Heart left ventricle (tissue), 16 donors: ENCODE measurements around the gene POLR3GL. TPM values are rescaled to one million over a fixed set of nuclear protein-coding genes. Genes with fewer than 3 reads are reported as not detected.

Experiments used
- ATAC-seq, 4 donors: fragments of 200-7000 bp; cut with Tn5 transposase; one replicate each; pipeline ENCODE4 v1.9.1; 2020 to 2022; ENCODE audit warnings: moderate library complexity in 4 of 4, mild to moderate bottlenecking in 3 of 4, moderate number of reproducible peaks in 1 of 4
- DNase-seq, 5 donors: peaks; one replicate each; pipeline ENCODE4 v3.0.0-alpha.2; 2020
- H3K27ac ChIP-seq, 12 donors: fragments of 200-600 bp; sonication (generic) in 4 of 12; one replicate each; pipeline versions ENCODE4 v1.5.0 to v1.8.0; 2016 to 2022; ENCODE audit warnings: mild to moderate bottlenecking in 2 of 12
- H3K27me3 ChIP-seq, 9 donors: fragments of 200-600 bp; sonication (generic) in 2 of 9; one replicate each; pipeline versions ENCODE4 v1.5.1 to v1.8.0; 2016 to 2022; ENCODE audit warnings: mild to moderate bottlenecking in 3 of 9
- H3K36me3 ChIP-seq, 9 donors: fragments of 200-600 bp; sonication (generic) in 2 of 9; one replicate each; pipeline versions ENCODE4 v1.5.0 to v1.8.0; 2018 to 2022; ENCODE audit warnings: mild to moderate bottlenecking in 2 of 9
- H3K4me1 ChIP-seq, 12 donors: fragments of 200-600 bp; sonication (generic) in 4 of 12; one replicate each; pipeline versions ENCODE4 v1.5.0 to v1.8.0; 2016 to 2022; ENCODE audit warnings: mild to moderate bottlenecking in 3 of 12
- H3K4me3 ChIP-seq, 12 donors: fragments of 200-600 bp; sonication (generic) in 4 of 12; one replicate each; pipeline versions ENCODE4 v1.5.0 to v1.8.0; 2017 to 2022; ENCODE audit warnings: mild to moderate bottlenecking in 9 of 12, moderate library complexity in 4 of 12
- H3K9me3 ChIP-seq, 12 donors: fragments of 200-600 bp; sonication (generic) in 4 of 12; one replicate each; pipeline versions ENCODE4 v1.5.0 to v1.8.0; 2016 to 2022; ENCODE audit warnings: mild to moderate bottlenecking in 1 of 12
- POLR2A ChIP-seq, 2 donors: fragments of 450-650 bp; IDR thresholded peaks; one replicate each; pipeline ENCODE4 v1.6.1; 2017; ENCODE audit warnings: antibody characterized with exemption in 2 of 2, mild to moderate bottlenecking in 2 of 2, moderate library complexity in 2 of 2
- WGBS, 4 donors: extraction: QIAGEN DNeasy Blood & Tissue Kit in 2 of 4; methylation state at CpG; one replicate each; pipeline versions ENCODE4 v1.1.5 to v1.1.7; 2013 to 2018; 5-methylcytosine and 5-hydroxymethylcytosine counted together
- intact Hi-C, 10 donors: fragments of 100-400 bp; cut with DNase I; formaldehyde crosslinking; loops; one replicate each; pipeline versions ENCODE4 v1.11.1 to v1.14.2; 2022
- polyA plus RNA-seq, 2 donors: library from polyadenylated mRNA; stranded (reverse); fragments of 200-250 nt; gene quantifications; one replicate each; pipeline ENCODE4 v1.2.3, GENCODE V29; 2013
- total RNA-seq, 9 donors: library from RNA; depleted of rRNA in 2 of 9; stranded (reverse); fragments of >200 nt in 2 of 9; fragmentation: NEBNext Ultra II Directional in 3 of 9; extraction: Animal tissue kit (Norgen Biotek cat#: 25700) in 3 of 9; gene quantifications; one replicate each; pipeline versions ENCODE4 v1.1.0 to v1.2.4, GENCODE V29; 2016 to 2023
- TF ChIP-seq, protein P1 (sequence below), 12 donors: fragments of 200-600 bp; sonication (generic) in 4 of 12; IDR thresholded peaks; one replicate each; pipeline versions ENCODE4 v1.5.0 to v1.8.0; 2018 to 2022; ENCODE audit warnings: antibody characterized with exemption in 12 of 12, mild to moderate bottlenecking in 5 of 12
- donor health status: ischemic (EF 13 %, LVEDD 7.1; RV severe dilation, severe dysfunction).
- donor health status: healthy with polysubstance abuse.
- donor health status: DM: no; HTN: yes; CAD: no.
- donor health status: DM: no; HTN: no; CAD: no.
- donor health status: ischemic (EF 25% LVEDD 6.9; RV normal size, moderate dysfunction).
- donor health status: ischemic (EF 25% LVEDD 5.7; RV mildly dilated, moderate dysfunction).
- donor health status: healthy.
- donor health status: DM: yes; HTN: yes; CAD: no.
- donor health status: ischemic (EF 35%, LVEDD 5.7; RV mildly dilated, moderate dysfunction).
- donor health status: nonischemic (EF 11% LVEDD 7.7; RV severe dilation, severe dysfunction).
- donor health status: DM: yes; HTN: yes; CAD: no.
- donor health status: PGD.
- donor health status: ischemic (EF 29% LVEDD 5.4; RV normal size, mild dysfunction).
- donor health status: nonischemic (EF 23%, LVEDD 6.1; RV moderate dilation, normal function).

Gene POLR3GL
- total and polyA plus RNA-seq, 11 donors = 30.2 to 69.4 (median 36.4) TPM

DNA sequence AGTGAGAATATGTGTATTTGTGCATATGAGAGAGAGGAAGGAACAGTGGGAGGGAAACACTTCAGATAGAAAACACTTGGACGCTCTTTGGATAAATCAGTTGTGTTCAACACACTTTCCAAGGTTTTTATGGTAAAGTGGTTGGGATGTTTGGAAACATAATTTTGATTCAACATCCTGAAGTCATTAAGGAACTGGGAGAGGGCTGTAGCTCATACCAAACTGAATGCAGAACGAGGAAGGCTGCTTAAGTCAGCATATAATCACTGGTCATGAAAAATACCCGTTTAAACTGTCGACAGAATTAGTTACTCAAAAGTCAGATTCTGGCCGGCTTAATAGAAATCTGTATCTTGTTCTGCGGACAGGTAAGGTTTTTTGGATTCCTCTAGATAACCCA lies 21.6 kb upstream of the POLR3GL start:
- no peaks in the 10 kb centered on the region for H3K27me3 ChIP-seq
- no peak overlapping the region for H3K4me3 ChIP-seq
- intact Hi-C loops = loop anchor here in 1 of 10 donors (1.0 kb wide), 1 partner anchor 11 kb away; no protein-coding TSS in a partner anchor
- H3K9me3 ChIP-seq = no peaks in the 10 kb centered on the region
- peaks cover 0 to 97% (median 62%) of the 10 kb centered on the region in 9 donors for H3K36me3 ChIP-seq
- TF ChIP-seq POLR2A (IDR thresholded peaks at IDR 0.05) = no peak
- TF ChIP-seq, protein P1, sequence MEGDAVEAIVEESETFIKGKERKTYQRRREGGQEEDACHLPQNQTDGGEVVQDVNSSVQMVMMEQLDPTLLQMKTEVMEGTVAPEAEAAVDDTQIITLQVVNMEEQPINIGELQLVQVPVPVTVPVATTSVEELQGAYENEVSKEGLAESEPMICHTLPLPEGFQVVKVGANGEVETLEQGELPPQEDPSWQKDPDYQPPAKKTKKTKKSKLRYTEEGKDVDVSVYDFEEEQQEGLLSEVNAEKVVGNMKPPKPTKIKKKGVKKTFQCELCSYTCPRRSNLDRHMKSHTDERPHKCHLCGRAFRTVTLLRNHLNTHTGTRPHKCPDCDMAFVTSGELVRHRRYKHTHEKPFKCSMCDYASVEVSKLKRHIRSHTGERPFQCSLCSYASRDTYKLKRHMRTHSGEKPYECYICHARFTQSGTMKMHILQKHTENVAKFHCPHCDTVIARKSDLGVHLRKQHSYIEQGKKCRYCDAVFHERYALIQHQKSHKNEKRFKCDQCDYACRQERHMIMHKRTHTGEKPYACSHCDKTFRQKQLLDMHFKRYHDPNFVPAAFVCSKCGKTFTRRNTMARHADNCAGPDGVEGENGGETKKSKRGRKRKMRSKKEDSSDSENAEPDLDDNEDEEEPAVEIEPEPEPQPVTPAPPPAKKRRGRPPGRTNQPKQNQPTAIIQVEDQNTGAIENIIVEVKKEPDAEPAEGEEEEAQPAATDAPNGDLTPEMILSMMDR (IDR thresholded peaks at IDR 0.05) = no peak
- DNase-seq (no peak), ATAC-seq (no peak)
- no peak overlapping the region for H3K27ac ChIP-seq
- peaks cover 0 to 3% (median 0%) of the 10 kb centered on the region in 12 donors for H3K4me1 ChIP-seq
- WGBS, 4 donors = 84 to 93% (median 87%) methylated on average over 6 of the region's 6 CpGs

DNA sequence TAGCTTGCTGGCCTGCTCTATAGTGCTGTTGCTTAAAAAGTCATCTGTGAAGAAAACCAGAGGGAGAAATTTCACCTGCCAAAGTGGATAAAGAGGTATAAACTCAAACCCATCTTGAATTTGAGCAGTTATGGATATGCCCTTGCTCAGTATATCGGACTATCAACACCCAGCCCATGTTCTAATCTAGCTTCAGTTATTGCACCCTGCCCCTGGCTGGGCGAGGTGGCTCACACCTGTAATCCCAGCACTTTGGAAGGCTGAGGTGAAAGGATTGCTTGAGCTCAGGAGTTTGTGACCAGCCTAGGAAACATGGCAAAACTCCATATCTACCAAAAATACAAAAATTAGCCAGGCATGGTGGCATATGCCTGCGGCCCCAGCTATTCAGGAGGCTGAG lies 20.0 kb upstream of the POLR3GL start:
- peaks cover 0 to 20% (median 0%) of the 10 kb centered on the region in 12 donors for H3K4me1 ChIP-seq
- intact Hi-C loops = no loop called here
- no peak overlapping the region for H3K27ac ChIP-seq
- DNase-seq (no peak), ATAC-seq (no peak)
- H3K27me3 ChIP-seq = no peaks in the 10 kb centered on the region
- 76 to 95% (median 89%) methylated on average over 3 of the region's 3 CpGs for WGBS, 4 donors
- peaks cover 0 to 85% (median 66%) of the 10 kb centered on the region in 9 donors for H3K36me3 ChIP-seq
- TF ChIP-seq POLR2A (IDR thresholded peaks at IDR 0.05) = no peak
- TF ChIP-seq, protein P1 (IDR thresholded peaks at IDR 0.05) = no peak
- no peaks in the 10 kb centered on the region for H3K9me3 ChIP-seq
- H3K4me3 ChIP-seq = no peak overlapping the region

DNA sequence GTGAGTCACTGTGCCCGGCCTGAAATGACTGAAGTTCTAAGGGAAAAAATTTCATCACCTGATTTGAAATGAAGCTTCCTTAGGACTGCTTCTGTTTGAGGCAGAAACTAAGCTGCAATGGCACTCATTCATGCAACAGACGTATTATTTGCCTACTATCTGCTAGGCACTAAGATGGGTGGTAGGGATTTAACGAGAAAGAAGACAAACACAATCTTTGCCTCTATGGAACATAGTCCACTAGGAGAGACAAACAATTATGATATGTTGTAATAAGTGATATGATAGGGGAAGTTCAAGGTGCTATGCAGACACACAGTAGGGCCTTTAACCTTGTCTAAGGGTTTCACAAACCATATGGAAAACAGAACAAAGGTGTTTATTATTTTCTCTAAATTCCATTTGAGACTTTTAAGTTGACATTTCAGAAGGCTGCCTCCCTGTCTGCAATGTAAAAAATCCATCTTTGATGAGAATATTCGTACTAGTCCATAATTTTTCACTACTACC lies 18.0 kb upstream of the POLR3GL start:
- 90 to 96% (median 93%) methylated on average over 4 of the region's 4 CpGs for WGBS, 4 donors
- no peak for TF ChIP-seq POLR2A (IDR thresholded peaks at IDR 0.05)
- TF ChIP-seq, protein P1 (IDR thresholded peaks at IDR 0.05) = no peak

DNA sequence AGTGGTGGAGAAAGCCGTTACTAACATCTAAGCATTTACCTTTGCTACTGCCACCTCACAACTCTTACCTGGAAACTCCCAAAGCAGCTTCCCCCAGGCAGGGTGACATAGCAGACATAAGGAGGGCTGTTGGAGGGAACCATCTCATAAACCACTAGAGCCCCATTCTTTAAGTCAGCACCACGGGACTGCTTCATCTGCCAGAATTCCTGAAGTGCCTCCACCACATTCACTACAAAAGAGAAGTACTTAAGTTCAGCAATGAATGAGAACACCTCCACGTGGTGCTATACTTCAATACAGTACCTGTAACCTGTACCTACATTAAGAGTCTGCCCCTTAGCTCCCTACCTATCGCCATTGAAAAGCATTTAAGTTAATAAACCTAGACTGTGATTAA lies 16.9 kb upstream of the POLR3GL start:
- intact Hi-C loops = no loop called here
- ATAC-seq (no peak), DNase-seq (no peak)
- no peak overlapping the region for H3K4me3 ChIP-seq
- H3K36me3 ChIP-seq = peaks cover 0 to 76% (median 47%) of the 10 kb centered on the region in 9 donors
- H3K4me1 ChIP-seq = peaks cover 0 to 32% (median 9%) of the 10 kb centered on the region in 12 donors
- TF ChIP-seq, protein P1 (IDR thresholded peaks at IDR 0.05) = no peak
- TF ChIP-seq POLR2A (IDR thresholded peaks at IDR 0.05) = no peak
- 70 to 79% (median 75%) methylated on average over 4 of the region's 4 CpGs for WGBS, 4 donors
- H3K27me3 ChIP-seq = no peaks in the 10 kb centered on the region
- no peaks in the 10 kb centered on the region for H3K9me3 ChIP-seq
- H3K27ac ChIP-seq = no peak overlapping the region

More for the DNA sequence above, 18.0 kb upstream of the POLR3GL start:
- no peak overlapping the region for H3K27ac ChIP-seq
- DNase-seq (no peak), ATAC-seq (no peak)
- H3K27me3 ChIP-seq = no peaks in the 10 kb centered on the region
- H3K9me3 ChIP-seq = no peaks in the 10 kb centered on the region
- H3K4me1 ChIP-seq = peaks cover 0 to 32% (median 9%) of the 10 kb centered on the region in 12 donors
- no peak overlapping the region for H3K4me3 ChIP-seq
- intact Hi-C loops = no loop called here
- H3K36me3 ChIP-seq = peaks cover 0 to 76% (median 51%) of the 10 kb centered on the region in 9 donors
